HL-60 (cell line): ENCODE data around the gene CCDC142.
A peak's percentile ranks its signal among the peaks of the same experiment; 100 is the strongest.

Experiments
- DNase-seq, 2 experiments: peaks; one replicate each; pipeline ENCODE4 v3.0.0-alpha.2; 2010 to 2020; ENCODE audit warnings: low read depth in 1 of 2, low spot score in 1 of 2
- H3K27ac ChIP-seq: fragments of 250-450 bp; sonication (Bioruptor Pico); replicated peaks from 2 replicates; pipeline ENCODE4 v1.5.1; 2020; ENCODE audit warnings: mild to moderate bottlenecking, moderate library complexity
- H3K27me3 ChIP-seq: fragments of 250-450 bp; sonication (Bioruptor Pico); 2 replicates; pipeline ENCODE4 v1.5.1; 2021; ENCODE audit warnings: mild to moderate bottlenecking, moderate library complexity; ENCODE audit not compliant: insufficient read depth, poor library complexity, severe bottlenecking
- H3K4me3 ChIP-seq: replicated peaks from 2 replicates; pipeline ENCODE4 v1.5.1; 2011; ENCODE audit warnings: mild to moderate bottlenecking, control low read depth, low read length; ENCODE audit not compliant: insufficient read depth
- CTCF ChIP-seq: IDR thresholded peaks from one replicate; pipeline ENCODE4 v1.5.1; 2011; ENCODE audit warnings: low read length, control low read depth, inconsistent platforms; ENCODE audit not compliant: insufficient read depth
- GABPA ChIP-seq: IDR thresholded peaks from 2 replicates; pipeline ENCODE4 v1.6.1; 2012; ENCODE audit warnings: low read depth
- POLR2AphosphoS5 ChIP-seq: IDR thresholded peaks from 2 replicates; pipeline ENCODE4 v1.6.1; 2012; ENCODE audit warnings: low read depth
- REST ChIP-seq: IDR thresholded peaks from 2 replicates; pipeline ENCODE4 v1.6.1; 2012; ENCODE audit warnings: low read depth; ENCODE audit not compliant: insufficient replicate concordance
- SPI1 ChIP-seq: IDR thresholded peaks from 2 replicates; pipeline ENCODE4 v1.6.1; 2012; ENCODE audit warnings: low read depth, mild to moderate bottlenecking, borderline replicate concordance

The CCDC142 gene

GRCh38 chr2:74503506-74504475 lies 21.0 kb upstream of the CCDC142 start:
- no peak overlapping the region for H3K27ac ChIP-seq
- no peak for DNase-seq
- no peak overlapping the region for H3K4me3 ChIP-seq
- TF ChIP-seq SPI1 = no peak
- TF ChIP-seq GABPA = no peak
- no peak for TF ChIP-seq POLR2AphosphoS5
- no peak for TF ChIP-seq REST
- TF ChIP-seq CTCF = no peak
- peaks cover 46% of the 10 kb centered on the region for H3K27me3 ChIP-seq

GRCh38 chr2:74502720-74503505 lies 20.1 kb upstream of the CCDC142 start:
- H3K27ac ChIP-seq = no peak overlapping the region
- peaks cover 55% of the 10 kb centered on the region for H3K27me3 ChIP-seq
- H3K4me3 ChIP-seq = peak overlapping the region; percentile 27

More at GRCh38 chr2:74502720-74503505, 20.1 kb upstream of the CCDC142 start:
- no peak for DNase-seq
- TF ChIP-seq CTCF (no peak), REST (no peak), SPI1 (no peak), POLR2AphosphoS5 (no peak), GABPA (no peak)
